BLaER1 treated with 17β-estradiol and CSF1 and Interleukin-3, amounts not matched to agents 10 nM and 100 nM (cell line): Measurements from ENCODE around the gene G0S2.

Source experiments
- H3K27ac ChIP-seq, 11 experiments: shearing (Covaris generic); formaldehyde crosslinking; 2 replicates each; pipeline ENCODE4 v1.8.1; 2022
- H3K27me3 ChIP-seq, 11 experiments: shearing (Covaris generic); formaldehyde crosslinking; 2 replicates each; pipeline ENCODE4 v1.8.1; 2022
- H3K36me3 ChIP-seq, 11 experiments: shearing (Covaris generic); formaldehyde crosslinking; 2 replicates each; pipeline ENCODE4 v1.8.1; 2022
- H3K4me1 ChIP-seq, 10 experiments: shearing (Covaris generic); formaldehyde crosslinking; 2 replicates each; pipeline ENCODE4 v1.8.1; 2022
- H3K4me2 ChIP-seq, 11 experiments: shearing (Covaris generic); formaldehyde crosslinking; 2 replicates each; pipeline ENCODE4 v1.8.1; 2022
- H3K4me3 ChIP-seq, 10 experiments: shearing (Covaris generic); formaldehyde crosslinking; 2 replicates each; pipeline ENCODE4 v1.8.1; 2022
- H3K9ac ChIP-seq, 11 experiments: shearing (Covaris generic); formaldehyde crosslinking; 2 replicates each; pipeline ENCODE4 v1.8.1; 2022
- H3K9me3 ChIP-seq, 11 experiments: shearing (Covaris generic); formaldehyde crosslinking; replicated peaks in 1 of 11; 2 replicates each; pipeline ENCODE4 v1.8.1; 2022
- H4K20me1 ChIP-seq, 11 experiments: shearing (Covaris generic); formaldehyde crosslinking; 2 replicates each; pipeline ENCODE4 v1.8.1; 2022
- Cebpa-rat ChIP-seq, 11 experiments: shearing (Covaris generic); IDR thresholded peaks; 2 replicates each; pipeline ENCODE4 v1.8.1; 2022

G0S2 gene

DNA sequence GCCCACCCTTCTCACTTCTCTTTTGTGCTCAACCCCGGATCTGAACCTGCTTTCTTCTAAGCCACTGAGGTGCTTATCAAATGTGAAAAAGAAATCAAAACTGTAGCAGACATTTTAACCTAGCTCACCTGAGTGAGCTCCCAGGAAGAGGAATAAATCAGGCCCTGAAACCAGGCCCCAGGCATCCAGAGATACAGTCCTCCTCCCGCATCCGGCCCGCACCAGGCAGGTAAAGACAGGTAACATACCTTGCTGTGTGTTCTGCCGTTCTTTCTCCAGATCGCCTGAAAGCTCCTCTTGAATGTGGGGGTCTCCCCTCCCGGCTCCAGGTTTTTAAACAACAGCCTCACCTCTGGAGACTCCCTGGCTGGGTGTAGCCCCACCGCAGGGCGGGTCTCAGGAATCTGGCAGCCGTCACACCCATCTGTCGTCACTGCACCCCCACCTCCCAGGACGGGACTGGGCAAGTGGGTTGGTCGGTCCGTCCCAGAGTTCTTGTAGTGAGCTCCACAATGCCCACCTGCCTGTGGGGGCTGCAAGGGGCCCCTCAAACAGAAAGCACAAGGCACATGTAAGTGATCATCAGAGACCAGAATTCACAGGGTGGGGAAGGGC is 23.0 kb upstream of the G0S2 start, which contains the start of gene LAMB3:
Gene LAMB3 (minus strand): TSS at position 305 of the 615 bp plus-strand sequence. CDS start 1,481 bp downstream, outside the sequence.
- Histone ChIP-seq H4K20me1 (no peaks in the 10 kb centered on the region), H3K9ac (peak within 1 kb of the TSS in 7 of 11 experiments; percentile 27 to 82 (median 71); a peak in 10 of 22 replicates), H3K4me2 (peak within 1 kb of the TSS; percentile 83 to 99 (median 95)), H3K9me3 (no peaks in the 10 kb centered on the region), H3K4me3 (peak within 1 kb of the TSS in 2 of 10 experiments; percentile 30 to 52; a peak in 3 of 20 replicates), H3K36me3 (no peaks in the 10 kb centered on the region), H3K27me3 (no peaks in the 10 kb centered on the region), H3K4me1 (peaks cover 61 to 100% (median 93%) of the 10 kb centered on the region in 10 experiments), H3K27ac (peak within 1 kb of the TSS in 10 of 11 experiments; percentile 60 to 93 (median 84); a peak in 19 of 22 replicates)
- no peak for TF ChIP-seq Cebpa-rat (IDR thresholded peaks at IDR 0.05)

DNA sequence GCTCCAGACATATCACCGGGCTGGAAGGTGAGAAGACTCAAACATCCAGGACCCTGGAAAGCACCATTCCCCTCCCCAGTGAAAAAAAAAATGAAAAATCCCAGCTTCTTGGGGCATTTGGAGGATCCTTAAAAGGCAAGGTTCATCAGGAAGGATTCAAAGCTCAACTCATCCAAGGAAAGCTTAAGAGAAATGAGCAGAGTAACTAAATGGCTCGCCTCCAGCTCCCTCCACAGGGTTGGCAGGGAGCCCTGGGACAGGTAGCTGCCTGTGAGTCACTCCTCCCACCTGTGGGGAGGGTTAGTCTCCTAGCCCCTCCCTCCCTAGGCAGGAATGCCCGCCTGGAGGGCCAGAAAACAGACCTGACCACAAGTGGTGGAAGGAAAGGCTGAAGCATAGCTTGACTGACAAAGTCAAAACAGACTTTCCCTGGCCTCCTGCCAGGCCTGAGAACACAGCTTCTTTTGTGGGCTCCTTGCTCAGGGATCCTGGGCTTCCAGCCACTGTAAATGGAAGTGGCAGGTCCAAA is 22.3 kb upstream of the G0S2 start:
- H3K4me2 ChIP-seq, result peak overlapping the region; percentile 32 to 99 (median 95); a peak in 21 of 22 replicates
- peak overlapping the region in 6 of 11 experiments; percentile 4 to 40 (median 27); a peak in 6 of 22 replicates for H3K9ac ChIP-seq
- peak overlapping the region in 10 of 11 experiments; percentile 0 to 86 (median 44); a peak in 16 of 22 replicates for H3K27ac ChIP-seq
- H3K9me3 ChIP-seq, result no peaks in the 10 kb centered on the region
- H3K36me3 ChIP-seq, result no peaks in the 10 kb centered on the region
- H3K4me3 ChIP-seq, result no peak overlapping the region
- peaks cover 65 to 100% (median 93%) of the 10 kb centered on the region in 10 experiments for H3K4me1 ChIP-seq
- no peak for TF ChIP-seq Cebpa-rat (IDR thresholded peaks at IDR 0.05)
- H3K27me3 ChIP-seq, result no peaks in the 10 kb centered on the region
- H4K20me1 ChIP-seq, result no peaks in the 10 kb centered on the region

DNA sequence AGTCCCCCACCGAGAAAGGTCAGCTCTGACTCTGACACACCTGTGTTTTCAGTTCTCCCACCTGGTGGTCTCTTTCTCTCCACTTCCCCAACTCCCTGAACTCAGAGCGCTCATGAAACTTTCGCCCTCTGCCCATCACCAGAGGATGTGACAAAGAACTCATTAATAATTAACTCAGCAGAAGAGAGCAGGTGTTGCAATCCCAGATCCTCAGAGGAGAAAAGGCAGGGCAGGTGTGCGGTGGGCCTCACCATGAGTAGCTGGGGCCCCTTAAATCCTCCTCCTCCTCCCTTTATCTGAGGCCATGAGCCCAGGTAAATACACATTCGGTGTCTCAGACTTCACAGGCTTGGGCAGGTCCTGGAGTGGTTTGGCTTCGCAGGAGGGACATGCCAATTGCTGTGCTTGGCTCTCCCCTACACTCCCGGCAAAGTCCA is 21.3 kb upstream of the G0S2 start:
- peaks cover 64 to 100% (median 93%) of the 10 kb centered on the region in 10 experiments for H3K4me1 ChIP-seq
- H3K27me3 ChIP-seq, result no peaks in the 10 kb centered on the region
- no peak for TF ChIP-seq Cebpa-rat (IDR thresholded peaks at IDR 0.05)
- no peaks in the 10 kb centered on the region for H3K9me3 ChIP-seq
- H3K4me2 ChIP-seq, result peak overlapping the region; percentile 32 to 99 (median 95); a peak in 20 of 22 replicates
- no peaks in the 10 kb centered on the region for H3K36me3 ChIP-seq
- H4K20me1 ChIP-seq, result no peaks in the 10 kb centered on the region
- peak overlapping the region in 7 of 11 experiments; percentile 1 to 86 (median 58); a peak in 11 of 22 replicates for H3K27ac ChIP-seq
- H3K4me3 ChIP-seq, result no peak overlapping the region
- H3K9ac ChIP-seq, result no peak overlapping the region

DNA sequence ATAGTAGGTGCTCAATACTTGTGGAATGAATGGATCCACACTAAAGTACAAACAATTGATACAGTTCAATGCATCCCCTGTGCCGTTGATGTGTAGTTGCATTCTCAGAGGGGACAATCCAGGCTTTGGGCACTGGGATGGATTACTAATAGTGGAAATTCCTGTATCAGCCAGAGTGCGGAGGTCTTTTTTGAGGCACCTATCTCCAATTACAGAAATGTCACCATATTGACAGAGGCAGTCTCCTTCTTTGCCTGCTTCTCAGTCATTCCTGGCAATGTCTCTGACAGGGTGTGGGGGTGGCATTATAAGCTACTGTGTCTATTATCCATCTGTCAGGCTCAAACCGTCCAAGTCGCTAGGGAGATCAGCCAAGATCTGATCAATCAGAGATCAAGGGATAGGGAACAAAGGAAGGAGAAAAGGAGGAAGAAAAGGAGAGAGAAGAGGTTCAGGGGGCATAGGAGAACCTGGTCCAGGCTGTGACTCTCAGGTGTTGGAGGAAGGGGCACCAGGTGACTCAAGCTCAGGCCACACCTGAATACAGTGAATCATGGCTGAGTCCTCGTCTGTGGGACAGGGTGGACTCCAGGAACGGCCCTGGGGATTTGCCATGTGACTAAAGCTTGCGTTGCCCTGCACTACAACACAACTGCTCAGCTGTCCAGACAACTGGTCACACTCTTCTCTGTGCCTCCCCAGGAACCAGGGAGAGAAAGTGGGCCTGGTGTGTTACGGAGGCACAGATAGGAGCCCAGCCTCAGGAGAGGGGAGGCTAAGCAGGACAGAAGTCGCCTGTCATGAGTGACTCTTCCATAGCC is 19.6 kb upstream of the G0S2 start:
- TF ChIP-seq Cebpa-rat (IDR thresholded peaks at IDR 0.05), result no peak
- H3K9me3 ChIP-seq, result no peaks in the 10 kb centered on the region
- H3K27ac ChIP-seq, result peak overlapping the region in 6 of 11 experiments; percentile 2 to 92 (median 20); a peak in 8 of 22 replicates
- H3K4me2 ChIP-seq, result peak overlapping the region in 8 of 11 experiments; percentile 6 to 99 (median 90); a peak in 11 of 22 replicates
- no peak overlapping the region for H3K4me3 ChIP-seq
- no peaks in the 10 kb centered on the region for H3K27me3 ChIP-seq
- no peaks in the 10 kb centered on the region for H3K36me3 ChIP-seq
- H3K9ac ChIP-seq, result no peak overlapping the region
- no peaks in the 10 kb centered on the region for H4K20me1 ChIP-seq
- peaks cover 64 to 100% (median 90%) of the 10 kb centered on the region in 10 experiments for H3K4me1 ChIP-seq

DNA sequence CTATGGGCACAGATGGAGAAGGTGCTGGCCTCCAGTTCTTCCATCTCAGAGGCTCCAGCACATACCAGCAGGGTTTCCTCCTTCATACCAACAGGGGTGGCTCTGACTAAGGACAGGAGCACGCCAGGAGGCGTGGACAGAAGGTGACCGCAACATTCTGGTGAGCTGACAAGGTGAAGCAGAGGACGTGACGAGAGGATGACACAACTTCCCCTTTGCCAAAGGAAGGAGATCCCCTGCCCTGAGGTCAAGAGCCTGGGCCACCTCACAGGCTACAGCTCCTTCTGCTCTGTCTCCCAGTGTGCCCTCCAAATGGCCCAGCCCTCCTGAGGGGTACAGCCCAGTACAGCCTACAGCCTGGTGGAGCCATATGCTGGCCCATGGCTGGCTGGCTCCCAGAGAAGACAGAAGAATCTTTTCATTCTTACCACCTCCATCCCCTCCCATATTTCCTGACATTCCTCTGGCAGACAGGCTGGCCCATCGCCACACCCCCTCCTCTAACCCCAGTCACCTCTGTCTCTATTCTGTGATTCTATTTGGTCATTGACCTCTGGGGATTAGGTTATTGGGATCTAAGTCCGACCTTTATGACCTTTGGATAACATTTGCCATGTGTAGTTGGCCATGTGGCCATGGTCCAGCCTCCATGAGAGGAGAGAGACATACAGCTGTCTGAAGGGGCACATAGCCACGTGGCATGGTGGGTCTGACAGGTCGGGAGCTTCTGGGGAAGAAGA is 17.9 kb upstream of the G0S2 start:
- no peak for TF ChIP-seq Cebpa-rat (IDR thresholded peaks at IDR 0.05)
- Histone ChIP-seq H3K36me3 (no peaks in the 10 kb centered on the region), H3K9me3 (peaks cover 0 to 4% (median 0%) of the 10 kb centered on the region in 11 experiments; a peak in 1 of 22 replicates), H3K27me3 (no peaks in the 10 kb centered on the region), H3K4me1 (peaks cover 71 to 100% (median 90%) of the 10 kb centered on the region in 10 experiments), H3K4me3 (0 out of 20 replicates have a peak overlapping the region, but pooled peaks of 1 of the 10 experiments have one; percentile 9), H3K4me2 (peak overlapping the region; percentile 5 to 99 (median 86); a peak in 20 of 22 replicates), H4K20me1 (no peaks in the 10 kb centered on the region), H3K9ac (peak overlapping the region in 1 of 11 experiments; percentile 9; a peak in 2 of 22 replicates), H3K27ac (peak overlapping the region in 10 of 11 experiments; percentile 12 to 92 (median 80); a peak in 19 of 22 replicates)

DNA sequence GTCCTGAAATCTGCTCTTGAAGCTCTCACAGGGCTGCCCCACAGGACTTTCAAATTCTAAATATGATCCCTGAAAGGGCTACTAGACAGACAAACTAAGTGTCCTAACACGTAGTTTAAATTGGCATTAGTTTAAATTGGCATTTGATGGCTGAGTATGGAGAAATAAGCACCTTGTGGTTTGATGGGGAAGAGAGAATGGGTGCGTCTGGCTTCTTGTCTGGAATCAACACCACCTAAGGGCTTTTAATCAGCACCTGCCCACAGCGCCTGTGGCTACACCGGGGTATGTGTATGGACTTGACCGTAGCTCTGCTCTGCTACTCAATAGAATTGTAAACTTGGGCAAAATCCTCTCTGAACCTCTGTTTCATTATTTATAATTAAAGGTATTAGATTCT is 17.3 kb upstream of the G0S2 start:
- Histone ChIP-seq H3K27ac (peak overlapping the region in 10 of 11 experiments; percentile 12 to 92 (median 80); a peak in 18 of 22 replicates), H3K9ac (no peak overlapping the region), H3K36me3 (no peaks in the 10 kb centered on the region), H4K20me1 (no peaks in the 10 kb centered on the region), H3K4me1 (peaks cover 65 to 100% (median 89%) of the 10 kb centered on the region in 10 experiments), H3K4me3 (no peak overlapping the region), H3K9me3 (peaks cover 0 to 4% (median 0%) of the 10 kb centered on the region in 11 experiments; a peak in 4 of 22 replicates), H3K27me3 (no peaks in the 10 kb centered on the region), H3K4me2 (peak overlapping the region; percentile 77 to 99 (median 86); a peak in 21 of 22 replicates)
- no peak for TF ChIP-seq Cebpa-rat (IDR thresholded peaks at IDR 0.05)

DNA sequence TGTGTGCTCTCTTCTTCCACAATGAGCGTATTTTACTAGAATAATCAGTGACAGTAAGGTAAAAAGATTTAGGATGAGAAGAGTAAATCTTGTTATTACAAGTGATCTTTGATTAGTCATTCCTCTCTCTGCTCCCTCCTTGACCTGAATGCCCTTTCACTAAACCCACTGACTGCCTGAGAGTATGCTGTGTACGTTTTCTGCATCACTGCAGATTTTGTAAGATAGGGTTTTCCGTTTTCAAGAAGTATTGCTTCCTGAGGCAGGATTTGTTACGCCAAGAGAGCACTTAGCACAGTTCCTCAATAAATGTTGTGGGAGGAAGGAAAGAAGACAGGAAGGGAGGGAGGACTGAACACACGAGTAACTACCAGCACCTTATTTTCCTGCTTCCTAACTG is 15.3 kb upstream of the G0S2 start:
- H3K4me1 ChIP-seq, result peaks cover 53 to 91% (median 72%) of the 10 kb centered on the region in 10 experiments
- no peaks in the 10 kb centered on the region for H3K27me3 ChIP-seq
- H3K4me3 ChIP-seq, result peak overlapping the region in 5 of 10 experiments; percentile 5 to 31 (median 29); a peak in 6 of 20 replicates
- H4K20me1 ChIP-seq, result no peaks in the 10 kb centered on the region
- H3K9me3 ChIP-seq, result peaks cover 0 to 12% (median 0%) of the 10 kb centered on the region in 11 experiments; a peak in 4 of 22 replicates
- H3K9ac ChIP-seq, result peak overlapping the region in 10 of 11 experiments; percentile 52 to 71 (median 62); a peak in 19 of 22 replicates
- H3K27ac ChIP-seq, result peak overlapping the region; percentile 7 to 92 (median 81); a peak in 21 of 22 replicates
- TF ChIP-seq Cebpa-rat (IDR thresholded peaks at IDR 0.05), result peak in 9 of 11 experiments; percentile 56 to 94 (median 84); a peak in 16 of 22 replicates
- no peaks in the 10 kb centered on the region for H3K36me3 ChIP-seq
- H3K4me2 ChIP-seq, result peak overlapping the region; percentile 77 to 99 (median 86)

DNA sequence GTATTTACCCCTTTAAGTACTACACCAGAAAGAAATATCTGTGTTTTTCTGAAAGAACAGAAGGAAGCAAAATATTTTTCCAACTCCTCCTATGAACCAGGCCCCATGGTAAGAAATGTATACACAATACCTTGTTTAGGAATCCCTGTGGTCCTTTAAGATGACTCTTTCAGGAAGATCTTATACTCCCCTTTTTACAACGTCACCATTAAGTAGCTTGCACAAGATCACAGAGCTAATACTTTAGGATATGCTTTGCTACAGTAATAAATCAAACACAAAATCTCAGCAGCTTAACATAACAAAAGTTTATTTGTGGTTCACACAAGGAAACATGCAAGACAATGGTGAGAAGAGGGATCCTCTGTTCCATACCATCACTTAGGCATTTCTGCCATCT is 14.1 kb upstream of the G0S2 start:
- Histone ChIP-seq H3K4me3 (no peak overlapping the region), H4K20me1 (no peaks in the 10 kb centered on the region), H3K9me3 (peaks cover 0 to 12% (median 0%) of the 10 kb centered on the region in 11 experiments; a peak in 4 of 22 replicates), H3K27me3 (no peaks in the 10 kb centered on the region), H3K36me3 (no peaks in the 10 kb centered on the region), H3K4me2 (peak overlapping the region; percentile 77 to 99 (median 86)), H3K27ac (peak overlapping the region in 10 of 11 experiments; percentile 74 to 92 (median 82); a peak in 20 of 22 replicates), H3K4me1 (peaks cover 53 to 86% (median 68%) of the 10 kb centered on the region in 10 experiments), H3K9ac (peak overlapping the region in 5 of 11 experiments; percentile 35 to 63 (median 62); a peak in 4 of 22 replicates)
- no peak for TF ChIP-seq Cebpa-rat (IDR thresholded peaks at IDR 0.05)
